Choroid plexus epithelial cell (primary cell): ENCODE measurements around the gene SLC12A6.

Source experiments
- DNase-seq: peaks from one replicate; pipeline ENCODE4 v3.0.0-alpha.2; 2010; ENCODE audit warnings: low read depth
- H3K4me3 ChIP-seq: 2 replicates; pipeline ENCODE4 v1.5.1; 2011; ENCODE audit warnings: low read depth, mild to moderate bottlenecking, control low read depth, low read length, moderate library complexity
- CTCF ChIP-seq: conservative IDR thresholded peaks from 2 replicates; pipeline ENCODE4 v1.5.1; 2011; ENCODE audit warnings: low read depth, mild to moderate bottlenecking, control low read depth, inconsistent platforms, low read length, moderate library complexity

Gene SLC12A6

GRCh38 chr15:34223904-34224596 is 113.5 kb downstream of the SLC12A6 start:
- H3K4me3 ChIP-seq: peak overlapping the region; percentile 98
- DNase-seq: peak; percentile 28
- peak; percentile 12 for TF ChIP-seq CTCF

- TF ChIP-seq CTCF: no peak
- no peak for DNase-seq
- no peak overlapping the region for H3K4me3 ChIP-seq
Observed at GRCh38 chr15:34217587-34218225, 119.9 kb downstream of the SLC12A6 start.

GRCh38 chr15:34216527-34217270 is 120.9 kb downstream of the SLC12A6 start:
- no peak for DNase-seq
- no peak for TF ChIP-seq CTCF

GRCh38 chr15:34214135-34214534 is 123.4 kb downstream of the SLC12A6 start:
- no peak overlapping the region for H3K4me3 ChIP-seq
- DNase-seq: no peak
- TF ChIP-seq CTCF: no peak

More at GRCh38 chr15:34216527-34217270, 120.9 kb downstream of the SLC12A6 start:
- no peak overlapping the region for H3K4me3 ChIP-seq

- peak; percentile 9 for DNase-seq
- TF ChIP-seq CTCF: peak; percentile 19
- no peak overlapping the region for H3K4me3 ChIP-seq
Observed at GRCh38 chr15:34213690-34214089, 123.9 kb downstream of the SLC12A6 start.

- peak within 1 kb of the TSS; percentile 69 for H3K4me3 ChIP-seq
- TF ChIP-seq CTCF: peak; percentile 90
- peak; percentile 93 for DNase-seq
Observed at GRCh38 chr15:34209421-34210282, 127.9 kb downstream of the SLC12A6 start, which contains the start of gene KATNBL1. KATNBL1 (minus strand) TSS chr15:34210096; CDS start chr15:34163676, 46,420 bp downstream.
